Measurements from ENCODE around the gene PERM1.
"Not testable (repeated sequence)": the region's sequence is repeated elsewhere in the genome, so short reads cannot be mapped to it uniquely, and the experiment has no call there.

The PERM1 gene

DNA sequence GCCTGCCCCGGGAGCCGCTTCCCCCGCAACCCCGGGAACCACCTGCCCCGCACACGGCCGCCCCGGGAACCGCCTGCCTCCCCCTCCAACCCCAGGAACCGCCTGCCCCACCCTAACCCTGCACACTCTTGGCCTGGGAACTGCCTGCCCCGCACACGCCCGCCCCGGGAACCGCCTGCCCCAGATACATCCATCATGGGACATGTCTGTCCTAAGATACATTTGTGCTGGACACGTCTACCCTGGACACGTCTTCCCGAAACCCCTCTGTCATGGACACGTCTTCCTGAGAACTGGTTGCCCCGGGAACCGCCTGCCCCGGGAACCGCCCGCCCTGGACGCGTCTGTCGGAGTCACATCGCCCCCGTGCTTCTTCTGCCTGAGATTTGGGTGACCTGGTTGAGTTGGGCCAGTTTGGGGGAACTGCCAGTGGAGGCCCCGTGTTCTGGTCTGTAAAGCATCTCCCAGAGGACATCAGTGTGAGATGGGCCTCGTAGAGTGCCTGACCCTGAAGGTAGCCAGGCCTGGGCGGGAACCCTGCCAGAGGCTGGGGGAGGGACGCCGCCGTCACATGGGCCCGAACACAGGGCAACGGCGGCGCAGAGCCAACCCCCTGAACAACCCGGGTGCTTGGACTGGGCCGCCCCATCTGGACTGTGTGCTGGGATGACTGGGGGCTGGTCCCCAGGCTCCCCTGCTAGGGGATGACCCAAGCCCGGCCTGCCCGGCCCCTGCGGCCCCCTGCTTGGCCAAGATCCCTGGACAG is 3.6 kb downstream of the PERM1 start:
- no peak overlapping the region for H2BK5ac ChIP-seq (ENCODE audit: low read length)
- H3K9ac ChIP-seq (ENCODE audit: low read length) = no peak overlapping the region
- WGBS (ENCODE audit: extremely low coverage, insufficient coverage, low lambda C conversion rate) = no CpG with 5 or more reads among the region's 44 CpGs
- H4K5ac ChIP-seq (ENCODE audit: low read length) = no peak overlapping the region
- no peak overlapping the region for H3K23ac ChIP-seq (ENCODE audit: low read length)
- no peak overlapping the region for H3K4ac ChIP-seq (ENCODE audit: low read depth, low read length)
- H3K27ac ChIP-seq (ENCODE audit: low read depth, low read length) = no peak overlapping the region
- no peaks in the 10 kb centered on the region for H3K4me1 ChIP-seq (ENCODE audit: control insufficient read depth, low read depth, low read length)
- no peak for DNase-seq
- H3K56ac ChIP-seq (ENCODE audit: low read length) = no peak overlapping the region
- no peaks in the 10 kb centered on the region for H3K36me3 ChIP-seq (ENCODE audit: control insufficient read depth, insufficient read depth, low read length)
- no peaks in the 10 kb centered on the region for H3K79me1 ChIP-seq (ENCODE audit: low read length)
- H2BK120ac ChIP-seq (ENCODE audit: low read depth, low read length) = no peak overlapping the region
- H2AK5ac ChIP-seq (ENCODE audit: low read length) = no peak overlapping the region
- H3K4me3 ChIP-seq (ENCODE audit: low read length) = no peak overlapping the region
- no peak overlapping the region for H4K8ac ChIP-seq (ENCODE audit: low read depth, low read length)
- no peaks in the 10 kb centered on the region for H3K27me3 ChIP-seq (ENCODE audit: insufficient read depth, low read length, poor library complexity)
- no peak overlapping the region for H3K18ac ChIP-seq (ENCODE audit: low read length)
- no peak overlapping the region for H3K4me2 ChIP-seq (ENCODE audit: low read length)
- H2BK15ac ChIP-seq (replicated peaks; ENCODE audit: low read depth) = no peak overlapping the region
- H3K79me2 ChIP-seq (ENCODE audit: control insufficient read depth, insufficient read depth, low read length) = no peaks in the 10 kb centered on the region

DNA sequence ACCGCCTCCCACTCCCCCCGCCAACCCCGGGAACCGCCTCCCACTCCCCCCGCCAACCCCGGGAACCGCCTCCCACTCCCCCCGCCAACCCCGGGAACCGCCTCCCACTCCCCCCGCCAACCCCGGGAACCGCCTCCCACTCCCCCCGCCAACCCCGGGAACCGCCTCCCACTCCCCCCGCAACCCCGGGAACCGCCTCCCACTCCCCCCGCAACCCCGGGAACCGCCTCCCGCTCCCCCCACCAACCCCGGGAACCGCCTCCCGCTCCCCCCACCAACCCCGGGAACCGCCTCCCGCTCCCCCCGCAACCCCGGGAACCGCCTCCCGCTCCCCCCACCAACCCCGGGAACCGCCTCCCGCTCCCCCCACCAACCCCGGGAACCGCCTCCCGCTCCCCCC is 5.1 kb downstream of the PERM1 start:
- WGBS (ENCODE audit: extremely low coverage, insufficient coverage, low lambda C conversion rate) = no CpG with 5 or more reads among the region's 39 CpGs
- H3K18ac ChIP-seq (ENCODE audit: low read length); H3K4me2 ChIP-seq (ENCODE audit: low read length); H3K27me3 ChIP-seq (ENCODE audit: insufficient read depth, low read length, poor library complexity); H3K4ac ChIP-seq (ENCODE audit: low read depth, low read length); DNase-seq; H2BK15ac ChIP-seq (replicated peaks; ENCODE audit: low read depth); H3K23ac ChIP-seq (ENCODE audit: low read length); H2BK120ac ChIP-seq (ENCODE audit: low read depth, low read length); H4K5ac ChIP-seq (ENCODE audit: low read length); H3K79me2 ChIP-seq (ENCODE audit: control insufficient read depth, insufficient read depth, low read length); H3K4me3 ChIP-seq (ENCODE audit: low read length); H3K9ac ChIP-seq (ENCODE audit: low read length); H3K36me3 ChIP-seq (ENCODE audit: control insufficient read depth, insufficient read depth, low read length); H4K8ac ChIP-seq (ENCODE audit: low read depth, low read length); H2AK5ac ChIP-seq (ENCODE audit: low read length); H3K79me1 ChIP-seq (ENCODE audit: low read length); H2BK5ac ChIP-seq (ENCODE audit: low read length); H3K4me1 ChIP-seq (ENCODE audit: control insufficient read depth, low read depth, low read length); H3K56ac ChIP-seq (ENCODE audit: low read length); H3K27ac ChIP-seq (ENCODE audit: low read depth, low read length): not testable (repeated sequence)

GRCh38 chr1:975896-976683 is 5.8 kb downstream of the PERM1 start:
- no peak overlapping the region for H4K8ac ChIP-seq (ENCODE audit: low read depth, low read length)
- no peak overlapping the region for H2BK15ac ChIP-seq (replicated peaks; ENCODE audit: low read depth)
- H4K5ac ChIP-seq (ENCODE audit: low read length) = no peak overlapping the region
- H3K79me2 ChIP-seq (ENCODE audit: control insufficient read depth, insufficient read depth, low read length) = no peaks in the 10 kb centered on the region
- no peak overlapping the region for H2BK5ac ChIP-seq (ENCODE audit: low read length)
- no peaks in the 10 kb centered on the region for H3K79me1 ChIP-seq (ENCODE audit: low read length)
- no peak overlapping the region for H3K27ac ChIP-seq (ENCODE audit: low read depth, low read length)
- H3K23ac ChIP-seq (ENCODE audit: low read length) = no peak overlapping the region
- H3K4me1 ChIP-seq (ENCODE audit: control insufficient read depth, low read depth, low read length) = no peaks in the 10 kb centered on the region
- no peak overlapping the region for H2BK120ac ChIP-seq (ENCODE audit: low read depth, low read length)
- H3K9ac ChIP-seq (ENCODE audit: low read length) = no peak overlapping the region
- H3K18ac ChIP-seq (ENCODE audit: low read length) = no peak overlapping the region
- WGBS (ENCODE audit: extremely low coverage, insufficient coverage, low lambda C conversion rate) = no CpG with 5 or more reads among the region's 40 CpGs
- peak overlapping the region; percentile 56 for H3K4me2 ChIP-seq (ENCODE audit: low read length)
- DNase-seq = peak; percentile 89
- H3K4ac ChIP-seq (ENCODE audit: low read depth, low read length) = no peak overlapping the region
- H2AK5ac ChIP-seq (ENCODE audit: low read length) = no peak overlapping the region
- H3K36me3 ChIP-seq (ENCODE audit: control insufficient read depth, insufficient read depth, low read length) = no peaks in the 10 kb centered on the region
- H3K56ac ChIP-seq (ENCODE audit: low read length) = peak overlapping the region; percentile 30
- no peak overlapping the region for H3K4me3 ChIP-seq (ENCODE audit: low read length)
- H3K27me3 ChIP-seq (ENCODE audit: insufficient read depth, low read length, poor library complexity) = no peaks in the 10 kb centered on the region

DNA sequence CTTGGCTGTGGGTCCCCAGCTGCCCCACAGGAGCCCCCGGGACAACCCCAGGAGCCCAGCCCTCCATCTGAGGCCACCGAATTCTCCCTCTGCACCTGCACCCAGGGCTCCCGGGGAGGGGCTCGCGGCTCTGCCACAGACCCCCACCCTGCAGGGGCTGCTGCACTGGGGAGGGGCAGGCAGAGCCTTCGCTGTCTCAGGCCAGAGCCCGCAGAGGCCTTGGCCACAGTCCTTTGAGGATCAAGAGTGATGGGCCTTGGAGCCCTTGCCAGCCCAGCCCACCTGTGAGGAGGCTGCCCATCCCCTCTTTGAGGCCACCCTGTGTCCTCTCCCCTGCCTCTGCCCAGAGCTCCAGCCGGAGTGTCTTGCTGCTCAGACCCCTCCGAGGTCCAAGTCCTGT is 6.5 kb downstream of the PERM1 start:
- Histone ChIP-seq H4K8ac (ENCODE audit: low read depth, low read length) (no peak overlapping the region), H2BK5ac (ENCODE audit: low read length) (no peak overlapping the region), H2BK15ac (replicated peaks; ENCODE audit: low read depth) (no peak overlapping the region), H3K27me3 (ENCODE audit: insufficient read depth, low read length, poor library complexity) (no peaks in the 10 kb centered on the region), H3K4me2 (ENCODE audit: low read length) (no peak overlapping the region), H3K9ac (ENCODE audit: low read length) (no peak overlapping the region), H3K27ac (ENCODE audit: low read depth, low read length) (no peak overlapping the region), H3K79me1 (ENCODE audit: low read length) (no peaks in the 10 kb centered on the region), H3K56ac (ENCODE audit: low read length) (no peak overlapping the region), H3K36me3 (ENCODE audit: control insufficient read depth, insufficient read depth, low read length) (no peaks in the 10 kb centered on the region), H3K18ac (ENCODE audit: low read length) (no peak overlapping the region), H2BK120ac (ENCODE audit: low read depth, low read length) (no peak overlapping the region), H3K4ac (ENCODE audit: low read depth, low read length) (no peak overlapping the region), H3K4me1 (ENCODE audit: control insufficient read depth, low read depth, low read length) (no peaks in the 10 kb centered on the region), H3K4me3 (ENCODE audit: low read length) (no peak overlapping the region), H3K23ac (ENCODE audit: low read length) (no peak overlapping the region), H4K5ac (ENCODE audit: low read length) (no peak overlapping the region), H2AK5ac (ENCODE audit: low read length) (no peak overlapping the region), H3K79me2 (ENCODE audit: control insufficient read depth, insufficient read depth, low read length) (no peaks in the 10 kb centered on the region)
- WGBS (ENCODE audit: extremely low coverage, insufficient coverage, low lambda C conversion rate) = no CpG with 5 or more reads among the region's 9 CpGs
- DNase-seq = no peak

DNA sequence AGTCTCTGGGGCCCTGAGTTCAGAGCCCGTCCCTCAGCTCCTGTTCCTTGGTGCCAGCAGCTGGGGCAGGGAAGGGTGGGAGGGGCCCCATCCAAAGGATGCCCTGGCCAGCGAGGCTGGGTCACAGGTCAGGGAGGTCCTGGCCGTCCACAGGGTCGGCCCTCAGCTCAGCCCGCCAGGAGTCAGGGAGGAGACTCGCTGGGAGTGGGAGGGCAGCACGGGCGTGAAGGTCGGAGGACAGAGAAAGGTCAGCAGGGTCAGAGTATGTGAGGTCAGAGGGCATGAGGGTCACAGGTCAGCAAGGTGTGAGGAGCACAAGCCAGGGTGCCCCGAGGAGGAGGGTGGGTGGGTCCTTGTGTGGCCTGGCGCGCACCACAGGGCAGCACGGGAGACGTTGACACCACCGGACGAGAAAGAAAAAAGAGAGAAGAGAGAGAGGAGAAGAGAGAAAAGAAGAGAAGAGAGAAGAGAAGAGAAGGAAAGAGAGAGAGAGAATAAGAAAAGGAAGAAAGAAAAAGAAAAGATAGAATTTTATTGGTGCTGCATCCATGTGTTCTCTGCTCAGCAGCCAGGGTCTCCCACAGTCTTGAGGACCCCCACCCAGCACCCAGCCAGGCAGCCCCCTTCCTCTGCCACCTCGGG is 7.1 kb downstream of the PERM1 start:
- Histone ChIP-seq H3K79me1 (ENCODE audit: low read length) (no peaks in the 10 kb centered on the region), H3K56ac (ENCODE audit: low read length) (no peak overlapping the region), H2BK120ac (ENCODE audit: low read depth, low read length) (no peak overlapping the region), H3K4me2 (ENCODE audit: low read length) (no peak overlapping the region), H4K8ac (ENCODE audit: low read depth, low read length) (no peak overlapping the region), H4K5ac (ENCODE audit: low read length) (no peak overlapping the region), H3K4me3 (ENCODE audit: low read length) (no peak overlapping the region), H3K23ac (ENCODE audit: low read length) (no peak overlapping the region), H2BK5ac (ENCODE audit: low read length) (no peak overlapping the region), H3K4me1 (ENCODE audit: control insufficient read depth, low read depth, low read length) (no peaks in the 10 kb centered on the region), H3K4ac (ENCODE audit: low read depth, low read length) (no peak overlapping the region), H3K18ac (ENCODE audit: low read length) (no peak overlapping the region), H3K9ac (ENCODE audit: low read length) (no peak overlapping the region), H3K27ac (ENCODE audit: low read depth, low read length) (no peak overlapping the region), H3K27me3 (ENCODE audit: insufficient read depth, low read length, poor library complexity) (no peaks in the 10 kb centered on the region), H2BK15ac (replicated peaks; ENCODE audit: low read depth) (no peak overlapping the region), H3K36me3 (ENCODE audit: control insufficient read depth, insufficient read depth, low read length) (no peaks in the 10 kb centered on the region), H3K79me2 (ENCODE audit: control insufficient read depth, insufficient read depth, low read length) (no peaks in the 10 kb centered on the region), H2AK5ac (ENCODE audit: low read length) (no peak overlapping the region)
- DNase-seq = no peak
- WGBS (ENCODE audit: extremely low coverage, insufficient coverage, low lambda C conversion rate) = no CpG with 5 or more reads among the region's 17 CpGs

Data from mesendoderm (in vitro differentiated cells).